ENCODE measurements around the gene SDF2L1. TPM values are rescaled to one million over a fixed set of nuclear protein-coding genes. Genes with fewer than 3 reads are reported as not detected.

SDF2L1 gene
- total RNA-seq (2013; cell fraction: nucleolus; rRNA removed): 3.6 and 5.4 TPM in 2 replicates
- 70.2 and 109 TPM in 2 replicates for total RNA-seq (2014; rRNA removed)
- 12.9 and 17.1 TPM in 2 replicates for total RNA-seq (2014; rRNA removed; fragmentation: Illumina TruSeq; extraction: Trizol)
- 81.4 and 90.1 TPM in 2 replicates for total RNA-seq (2021)
- 15.5 TPM for polyA plus RNA-seq (2011; ENCODE audit: low read depth)
- 8.8 and 20.8 TPM in 2 replicates for polyA plus RNA-seq (2011; rRNA removed)
- polyA plus RNA-seq (2011; cell fraction: cytosol; rRNA removed): 29.8 and 63.0 TPM in 2 replicates
- 16.4 and 22.6 TPM in 2 replicates for polyA plus RNA-seq (2011; cell fraction: nucleus; rRNA removed)
- polyA plus RNA-seq (2012): 49.9 and 87.0 TPM in 2 replicates
- 0.33 and 3.9 TPM in 2 replicates for polyA plus RNA-seq (2014; fragmentation: Illumina TruSeq; extraction: Trizol)
- polyA plus RNA-seq (2014; fragmentation: Nextera tagmentation; extraction: Ambion mirVana): 10 to 100 TPM in 1 of 2 experiments, 1 to 10 TPM in 1; 3.0 to 17.8 TPM
- polyA plus RNA-seq (2014; rRNA removed): 97.9 and 134 TPM in 2 replicates
- polyA plus RNA-seq (2016; fragmentation: Nextera tagmentation; extraction: Ambion mirVana): 100 to 1,000 TPM; 191 to 214 TPM
- 14.3 and 25.4 TPM in 2 replicates for polyA minus RNA-seq (2011; rRNA and poly(A)+ RNA removed)
- 12.2 and 12.8 TPM in 2 replicates for polyA minus RNA-seq (2011; cell fraction: cytosol; rRNA and poly(A)+ RNA removed)
- 4.4 and 8.3 TPM in 2 replicates for polyA minus RNA-seq (2011; cell fraction: nucleus; rRNA and poly(A)+ RNA removed)
- percentile 72 among the genes with signal in this experiment for Bru-seq, nascent RNA
- BruChase-seq, experiment 1, labeled RNA remaining after a 6-hour chase: percentile 78 among the genes with signal in this experiment
- BruChase-seq, experiment 2, labeled RNA remaining after a 2-hour chase: percentile 78 among the genes with signal in this experiment
- long read RNA-seq, experiment 1, transcript SDF2L1-201 (3 exons, 865 nt): major isoform, 103 of 104 reads
- long read RNA-seq, experiment 1, partial matches to known transcripts: 0 of 104 reads
- long read RNA-seq, experiment 1, other reads (novel, unspliced or antisense): 1 of 104 reads
- long read RNA-seq, experiment 2, transcript SDF2L1-201 (3 exons, 865 nt): major isoform, 61 of 63 reads
- long read RNA-seq, experiment 2, partial matches to known transcripts: 1 of 63 reads
- long read RNA-seq, experiment 2, other reads (novel, unspliced or antisense): 1 of 63 reads

- peak within 1 kb of the TSS; percentile 90 for H3K9ac ChIP-seq (ENCODE audit: control insufficient read depth, insufficient read depth, low read length)
- ChIA-PET POLR2A (interaction anchor here (0.6 to 3.6 kb wide), 11 partner anchors 10 to 733 kb away, joined by 3 to 42 read pairs (median 3); partner anchors contain the start of gene YDJC), RAD21 (ENCODE audit: unreplicated experiment) (interaction anchor here (0.8 to 3.4 kb wide), 7 partner anchors 11 to 73 kb away, joined by 3 to 50 read pairs (median 5); partner anchors contain the start of gene YDJC), SMC1A (ENCODE audit: uncharacterized antibody, unreplicated experiment) (interaction anchor here (0.8 to 3.9 kb wide), 8 partner anchors 9 to 193 kb away, joined by 3 to 39 read pairs (median 3); partner anchors contain the start of genes PPIL2 and YDJC), CTCF (interaction anchor here (0.7 to 5.6 kb wide), 15 partner anchors 10 to 76 kb away, joined by 3 to 106 read pairs (median 3); partner anchors contain the start of genes CCDC116 and YDJC)
- ATAC-seq: peak; percentile 98
- DNase-seq (ENCODE audit: low read depth, low spot score): peak; percentile 88
- peak within 1 kb of the TSS; percentile 95 for H2AFZ ChIP-seq (ENCODE audit: control insufficient read depth, low read depth, low read length)
- intact Hi-C loops (cut with micrococcal nuclease; ENCODE audit: unreplicated experiment) (loop anchor here (10.0 kb wide), 1 partner anchor 57 kb away; no protein-coding TSS in a partner anchor), in situ Hi-C loops (cut with MboI) (no loop called here)
- peak within 1 kb of the TSS; percentile 94 for H3K4me2 ChIP-seq (ENCODE audit: control insufficient read depth, insufficient read depth)
- peak within 1 kb of the TSS; percentile 97 for H3K4me3 ChIP-seq
- peak within 1 kb of the TSS; percentile 88 for H3K27ac ChIP-seq (ENCODE audit: control insufficient read depth, insufficient read depth)
- WGBS (ENCODE audit: insufficient coverage, insufficient replicate concordance, low lambda C conversion rate, missing lambda C conversion rate): 1% methylated on average over 76 of the region's 76 CpGs
- no TSS peak for BruUV-seq (replicated peaks)
- H3K36me3 ChIP-seq (ENCODE audit: control insufficient read depth in 2 of 2, insufficient read depth in 2 of 2, low read length in 1 of 2): peaks cover 0 to 6% of the 10 kb centered on the region in 2 experiments; a peak in 3 of 4 replicates
- H3K79me2 ChIP-seq (ENCODE audit: control insufficient read depth, insufficient read depth, low read length): peaks cover 26% of the 10 kb centered on the region
- no peaks in the 10 kb centered on the region for H3K9me3 ChIP-seq (replicated peaks; ENCODE audit: control insufficient read depth, insufficient read depth, low read length)
- peaks cover 15% of the 10 kb centered on the region for H3K4me1 ChIP-seq (ENCODE audit: control insufficient read depth, insufficient read depth, low read length)
- no peaks in the 10 kb centered on the region for H3K27me3 ChIP-seq (replicated peaks in 1 of 2; ENCODE audit: control insufficient read depth in 2 of 2, insufficient read depth in 2 of 2, low read length in 1 of 2)
- peak; percentile 100 for FAIRE-seq
- peaks cover 4% of the 10 kb centered on the region; the same call in 1 of the 2 replicates for H4K20me1 ChIP-seq (ENCODE audit: control insufficient read depth, insufficient read depth)
- TF ChIP-seq ZBTB4 (CRISPR knock-in tag; IDR thresholded peaks at IDR 0.05): no peak
- no peak for TF ChIP-seq SRF (IDR thresholded peaks at IDR 0.05; ENCODE audit: low read depth in 2 of 2, low read length in 2 of 2)
- TF ChIP-seq CREM (IDR thresholded peaks at IDR 0.05; ENCODE audit: low read depth): no peak; the same call in 1 of the 2 replicates
- TF ChIP-seq BACH1 (IDR thresholded peaks at IDR 0.05; ENCODE audit: borderline replicate concordance): peak; percentile 73; the same call in 1 of the 2 replicates
- peak; percentile 37 for TF ChIP-seq IKZF1 (conservative IDR thresholded peaks at IDR 0.05)
- TF ChIP-seq KAT2A (conservative IDR thresholded peaks at IDR 0.05; ENCODE audit: control insufficient read depth, low read depth, low read length): no peak
- TF ChIP-seq BMI1 (IDR thresholded peaks at IDR 0.05; ENCODE audit: borderline replicate concordance): no peak
- TF ChIP-seq POLR2A (IDR thresholded peaks at IDR 0.05; ENCODE audit: low read depth, low read length): peak; percentile 95
- no peak for TF ChIP-seq BCL11A (IDR thresholded peaks at IDR 0.05; ENCODE audit: low read depth, low read length)
- peak; percentile 28; the same call in 1 of the 2 replicates for TF ChIP-seq RUNX3 (IDR thresholded peaks at IDR 0.05; ENCODE audit: low read length)
- TF ChIP-seq POLR2AphosphoS2 (IDR thresholded peaks at IDR 0.05; ENCODE audit: low read depth, low read length): no peak
- peak; percentile 6 to 68; a peak in 2 of 4 replicates for TF ChIP-seq BHLHE40 (IDR thresholded peaks at IDR 0.05; ENCODE audit: borderline replicate concordance in 1 of 2, low read depth in 2 of 2, low read length in 1 of 2)
- TF ChIP-seq MXI1 (IDR thresholded peaks at IDR 0.05; ENCODE audit: low read depth, low read length): peak; percentile 14; the same call in 1 of the 2 replicates
- TF ChIP-seq HDAC6 (IDR thresholded peaks at IDR 0.05; ENCODE audit: unreplicated experiment): no peak
- 0 out of 2 replicates have a peak, but pooled peaks have one; percentile 54 for TF ChIP-seq ZNF207 (IDR thresholded peaks at IDR 0.05; ENCODE audit: borderline replicate concordance)
Observed at GRCh38 chr22:21641789-21642583, at the start of gene SDF2L1. SDF2L1 (plus strand) TSS chr22:21642302; CDS start chr22:21642337, 35 bp downstream.

Measured in GM12878 (cell line).